NCI-H748 (cell line): ENCODE results near the gene RUNX1.
A peak's percentile ranks its signal among the peaks of the same experiment; 100 is the strongest.

Experiments
- DNase-seq: peaks from one replicate; lab custom pipeline; 2025; ENCODE audit not compliant: unreplicated experiment; lab: John Stamatoyannopoulos, UW

RUNX1 gene

GRCh38 chr21:34885626-34886239, 163.4 kb downstream of the RUNX1 start:
- no peak for DNase-seq

DNA sequence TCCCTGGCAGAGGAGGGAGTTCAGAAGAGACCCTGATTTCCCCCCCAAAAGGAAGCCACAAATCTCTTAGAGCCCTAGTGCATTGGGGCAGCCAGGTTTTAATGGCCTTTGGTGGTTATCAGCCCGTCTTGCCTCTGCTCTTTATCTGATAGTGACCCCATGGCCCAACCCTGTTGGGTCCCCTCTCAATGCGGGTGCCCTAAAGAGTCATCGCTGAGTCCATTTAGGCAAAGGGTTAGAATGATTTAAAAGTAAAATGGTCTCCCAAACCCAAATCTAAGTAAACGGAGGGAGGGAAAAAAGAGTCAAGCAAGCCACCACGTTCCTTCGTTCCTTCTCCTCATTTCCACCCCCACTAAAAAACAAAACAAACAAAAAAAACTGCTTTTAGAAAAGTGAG, 164.0 kb downstream of the RUNX1 start:
- DNase-seq = no peak

- no peak for DNase-seq
These were observed 164.7 kb downstream of the RUNX1 start for GRCh38 chr21:34884346-34884929.

DNA sequence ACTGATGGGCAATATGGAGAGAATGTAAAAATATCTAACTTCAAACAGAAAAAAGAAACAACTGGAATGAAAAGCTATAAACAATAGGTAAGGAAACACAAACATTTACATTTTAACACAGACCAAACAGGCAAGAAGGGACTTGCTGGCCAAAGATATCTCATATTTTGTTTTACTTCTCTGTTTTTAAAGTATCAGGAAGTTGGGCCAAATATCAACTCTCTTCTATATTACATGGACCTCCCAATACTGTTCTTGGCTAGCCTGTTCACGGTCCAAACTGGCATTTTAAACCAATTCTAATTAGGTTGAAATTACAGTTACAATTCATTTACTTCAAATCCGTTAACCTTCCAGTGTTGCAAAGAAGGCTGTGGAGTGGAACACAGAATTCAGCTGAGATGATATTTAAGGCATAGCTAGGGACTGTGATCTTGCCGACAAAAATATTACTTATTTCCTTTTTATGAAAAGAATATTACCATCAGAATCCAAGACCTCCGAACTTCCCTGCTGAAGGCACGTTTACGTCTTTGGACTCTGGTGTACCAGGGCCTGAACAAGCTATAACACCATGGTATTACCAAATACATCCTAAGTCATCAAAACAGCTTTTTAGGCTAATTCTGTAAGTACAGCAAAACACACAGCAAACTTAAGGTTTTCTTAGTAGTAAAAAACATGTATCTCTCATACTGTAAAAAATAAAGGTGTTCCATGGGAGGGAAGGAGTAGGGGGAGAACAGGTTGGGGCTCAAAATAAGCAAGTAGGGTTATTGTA, 165.4 kb downstream of the RUNX1 start:
- no peak for DNase-seq

- no peak for DNase-seq
These were observed 166.4 kb downstream of the RUNX1 start for GRCh38 chr21:34882719-34883131.

DNA sequence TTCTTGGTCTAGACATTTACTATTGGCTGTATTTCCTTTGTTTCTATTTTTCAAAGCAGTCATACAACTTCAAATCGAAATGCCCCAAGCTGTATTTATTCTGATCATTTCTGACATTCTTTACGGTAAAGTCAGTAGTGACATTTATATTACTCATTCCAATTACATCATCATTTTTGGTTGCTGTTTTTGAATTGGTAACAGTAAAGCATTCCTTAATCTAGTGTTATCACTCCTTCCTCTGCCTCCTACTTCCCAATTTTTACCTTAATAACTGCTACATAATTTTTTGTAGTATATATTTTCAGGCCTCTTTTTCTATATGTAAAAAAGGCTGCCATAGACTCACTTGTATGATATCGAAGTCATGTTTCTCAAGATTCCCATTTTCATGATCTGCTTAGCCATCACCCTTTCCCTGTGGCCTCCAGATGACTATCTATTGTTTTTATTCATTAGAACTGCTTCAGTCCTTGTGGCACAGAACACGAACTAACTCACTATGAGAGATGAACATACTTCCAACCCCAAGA, 167.2 kb downstream of the RUNX1 start:
- DNase-seq = no peak

GRCh38 chr21:34881421-34881820, 167.7 kb downstream of the RUNX1 start:
- no peak for DNase-seq

- DNase-seq = no peak
These were observed 168.7 kb downstream of the RUNX1 start for GRCh38 chr21:34880401-34880800.

GRCh38 chr21:34878940-34879339, 170.2 kb downstream of the RUNX1 start:
- no peak for DNase-seq

GRCh38 chr21:34878501-34878900, 170.6 kb downstream of the RUNX1 start:
- peak; percentile 86 for DNase-seq

DNA sequence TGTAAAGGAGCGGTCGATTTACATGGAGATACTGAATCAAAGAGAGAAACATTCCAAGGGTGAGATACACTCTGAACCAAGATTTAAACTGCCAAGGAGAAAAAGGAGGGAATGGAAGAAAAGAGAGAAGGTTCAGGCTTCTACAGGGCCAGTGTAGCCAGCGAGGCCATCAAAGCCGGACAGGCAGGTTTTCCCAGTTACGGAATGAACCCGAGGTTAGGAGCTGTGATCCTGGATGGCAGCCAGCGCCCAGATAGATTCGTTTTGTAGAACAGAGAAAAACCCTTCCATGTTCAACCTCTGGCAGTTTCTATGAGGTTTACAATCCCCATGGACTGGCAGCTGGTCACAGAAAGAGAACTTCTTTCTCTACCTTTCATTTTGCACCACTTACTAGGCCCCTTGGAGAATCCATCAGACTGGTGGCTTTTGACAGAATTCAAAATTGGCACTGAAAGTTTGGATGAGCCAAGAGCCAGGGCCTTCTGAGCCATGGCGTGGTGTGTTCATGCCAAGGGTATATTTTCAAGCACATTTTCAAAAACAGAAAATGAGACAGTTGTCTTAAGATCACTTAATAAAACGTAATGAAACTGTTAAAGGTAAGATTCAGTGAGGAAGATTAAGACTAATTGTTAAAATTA, 171.5 kb downstream of the RUNX1 start:
- peak; percentile 77 for DNase-seq

GRCh38 chr21:34875830-34876229, 173.3 kb downstream of the RUNX1 start:
- no peak for DNase-seq

GRCh38 chr21:34874684-34875513, 174.2 kb downstream of the RUNX1 start:
- no peak for DNase-seq

DNA sequence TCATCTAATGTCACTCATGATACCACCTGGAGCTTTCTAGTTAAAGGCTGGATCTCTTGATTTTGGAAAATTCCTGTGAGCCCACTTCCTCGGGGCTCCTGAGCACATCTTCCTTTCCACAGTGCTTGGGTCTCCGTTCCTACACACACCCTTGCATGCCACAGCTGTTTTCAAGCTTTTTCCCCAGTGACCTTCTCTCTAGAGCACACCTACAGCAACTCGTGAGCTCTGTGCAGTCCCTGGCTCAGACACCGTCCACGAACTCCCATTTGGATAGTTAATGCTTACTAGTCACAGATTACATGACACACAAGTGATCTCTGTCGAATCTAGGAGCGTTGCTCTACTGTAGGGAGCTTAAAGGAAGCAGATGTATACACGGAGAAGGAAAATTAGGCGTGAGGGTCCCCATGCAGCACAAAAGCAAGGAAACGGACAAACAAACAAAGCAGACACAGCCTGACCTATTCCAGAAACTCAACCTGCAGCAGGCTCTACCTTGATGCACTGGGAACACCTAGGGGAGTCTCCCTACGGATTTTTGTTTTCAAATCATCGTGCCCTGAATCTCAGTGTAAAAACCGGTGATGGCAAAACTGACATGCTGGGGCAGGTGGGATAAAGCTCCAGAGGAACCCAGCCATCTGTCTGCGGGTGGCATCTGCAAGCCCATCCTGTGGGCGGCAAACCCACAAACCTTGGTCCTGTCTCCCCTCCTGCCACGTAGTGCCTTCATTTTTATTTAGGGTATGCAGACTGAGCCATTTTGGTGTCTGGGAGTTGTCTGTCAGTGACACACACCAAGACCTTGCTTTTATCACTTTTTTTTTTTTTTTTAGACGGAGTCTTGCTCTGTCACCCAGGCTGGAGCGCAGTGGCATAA, 177.8 kb downstream of the RUNX1 start:
- no peak for DNase-seq

GRCh38 chr21:34870246-34870645, 178.9 kb downstream of the RUNX1 start:
- no peak for DNase-seq

DNA sequence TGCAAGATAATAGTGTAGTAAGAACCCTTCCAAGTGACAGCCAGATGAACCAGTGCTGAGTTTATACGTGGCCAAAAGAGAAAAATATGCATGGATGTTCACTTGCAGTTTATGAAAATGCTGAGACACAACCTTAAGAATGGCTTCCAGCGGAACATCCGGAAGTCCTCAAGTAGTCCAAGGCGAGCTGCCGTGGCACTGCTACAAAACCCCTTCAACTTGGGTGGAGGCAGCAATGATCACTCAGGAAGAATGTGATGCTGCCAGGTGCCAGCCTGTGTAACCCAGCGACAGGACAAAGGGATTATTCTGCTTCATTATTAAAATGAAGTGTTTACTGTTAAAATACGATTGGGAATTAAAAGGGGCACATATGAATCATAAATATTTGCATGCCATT, 179.6 kb downstream of the RUNX1 start:
- no peak for DNase-seq

GRCh38 chr21:34867785-34868184, 181.3 kb downstream of the RUNX1 start:
- DNase-seq = no peak

GRCh38 chr21:34865400-34866241, 183.5 kb downstream of the RUNX1 start:
- no peak for DNase-seq
